Trophoblast cell (in vitro differentiated cells and primary cell): ENCODE data around the gene CEP170.
A peak's percentile ranks its signal among the peaks of the same experiment; 100 is the strongest.

ENCODE experiments used
- DNase-seq, 2 donors: peaks; one replicate each; pipeline ENCODE4 v3.0.0-alpha.2; 2016
- H2AFZ ChIP-seq: 2 replicates; pipeline ENCODE4 v1.6.1; 2013; ENCODE audit warnings: low read length, moderate library complexity, mild to moderate bottlenecking; ENCODE audit not compliant: insufficient read depth, poor library complexity
- H2AK5ac ChIP-seq: 2 replicates; pipeline ENCODE4 v1.6.1; 2013; ENCODE audit warnings: mild to moderate bottlenecking, low read length
- H2BK120ac ChIP-seq: 2 replicates; pipeline ENCODE4 v1.6.1; 2013; ENCODE audit warnings: low read length, mild to moderate bottlenecking, moderate library complexity; ENCODE audit not compliant: insufficient read depth, poor library complexity
- H2BK12ac ChIP-seq: 2 replicates; pipeline ENCODE4 v1.6.1; 2013; ENCODE audit warnings: mild to moderate bottlenecking, low read length, moderate library complexity
- H2BK5ac ChIP-seq: 2 replicates; pipeline ENCODE4 v1.6.1; 2013; ENCODE audit warnings: low read length, low read depth, moderate library complexity, mild to moderate bottlenecking; ENCODE audit not compliant: poor library complexity
- H3K14ac ChIP-seq: 2 replicates; pipeline ENCODE4 v1.6.1; 2013; ENCODE audit warnings: mild to moderate bottlenecking, low read length
- H3K18ac ChIP-seq: 2 replicates; pipeline ENCODE4 v1.6.1; 2013; ENCODE audit warnings: mild to moderate bottlenecking, low read length
- H3K23ac ChIP-seq: 2 replicates; pipeline ENCODE4 v1.6.1; 2013; ENCODE audit warnings: low read length
- H3K27ac ChIP-seq: 2 replicates; pipeline ENCODE4 v1.5.1; 2013; ENCODE audit warnings: low read depth, mild to moderate bottlenecking, inconsistent platforms, low read length, moderate library complexity
- H3K27me3 ChIP-seq: 2 replicates; pipeline ENCODE4 v1.6.1; 2013; ENCODE audit warnings: inconsistent platforms, mild to moderate bottlenecking, low read length, moderate library complexity; ENCODE audit not compliant: insufficient read depth
- H3K36me3 ChIP-seq, 2 experiments: 1 replicate in 1 of 2; 2 replicates in 1 of 2; pipeline ENCODE4 v1.6.1; 2013; ENCODE audit warnings: low read length in 2 of 2, mild to moderate bottlenecking in 2 of 2, moderate library complexity in 1 of 2; ENCODE audit not compliant: insufficient read depth in 2 of 2, control insufficient read depth in 1 of 2
- H3K4ac ChIP-seq: 2 replicates; pipeline ENCODE4 v1.6.1; 2013; ENCODE audit warnings: low read depth, mild to moderate bottlenecking, low read length, moderate library complexity
- H3K4me1 ChIP-seq, 2 experiments: 1 replicate in 1 of 2; 2 replicates in 1 of 2; pipeline ENCODE4 v1.6.1; 2013; ENCODE audit warnings: low read length in 2 of 2, mild to moderate bottlenecking in 2 of 2, moderate library complexity in 1 of 2; ENCODE audit not compliant: insufficient read depth in 2 of 2, control insufficient read depth in 1 of 2
- H3K4me2 ChIP-seq: 2 replicates; pipeline ENCODE4 v1.6.1; 2013; ENCODE audit warnings: inconsistent platforms, mild to moderate bottlenecking, low read length, moderate library complexity
- H3K4me3 ChIP-seq: 2 replicates; pipeline ENCODE4 v1.5.1; 2013; ENCODE audit warnings: mild to moderate bottlenecking, low read depth, low read length, inconsistent platforms
- H3K79me1 ChIP-seq: one replicate; pipeline ENCODE4 v1.6.1; 2013; ENCODE audit warnings: low read length
- H3K79me2 ChIP-seq: 2 replicates; pipeline ENCODE4 v1.6.1; 2013; ENCODE audit warnings: low read length, mild to moderate bottlenecking; ENCODE audit not compliant: control insufficient read depth, insufficient read depth, poor library complexity
- H3K9ac ChIP-seq: 2 replicates; pipeline ENCODE4 v1.6.1; 2013; ENCODE audit warnings: mild to moderate bottlenecking, low read length
- H3K9me3 ChIP-seq: 2 replicates; pipeline ENCODE4 v1.6.1; 2013; ENCODE audit warnings: low read depth, mild to moderate bottlenecking, control low read depth, inconsistent platforms, low read length; ENCODE audit not compliant: insufficient read depth
- H4K12ac ChIP-seq: 2 replicates; pipeline ENCODE4 v1.6.1; 2013; ENCODE audit warnings: low read depth, mild to moderate bottlenecking, low read length, moderate library complexity
- H4K8ac ChIP-seq: 2 replicates; pipeline ENCODE4 v1.6.1; 2013; ENCODE audit warnings: low read depth, mild to moderate bottlenecking, low read length, moderate library complexity
- H4K91ac ChIP-seq: one replicate; pipeline ENCODE4 v1.6.1; 2013; ENCODE audit warnings: low read depth, mild to moderate bottlenecking, low read length, moderate library complexity
- WGBS: extraction: QIAGEN DNeasy Blood & Tissue Kit; methylation state at CpG from one replicate; pipeline ENCODE4 v1.1.7; 2013; ENCODE audit warnings: missing lambda C conversion rate; ENCODE audit not compliant: insufficient read length, insufficient coverage; ENCODE audit errors: extremely low coverage; 5-methylcytosine and 5-hydroxymethylcytosine counted together

Gene CEP170

DNA sequence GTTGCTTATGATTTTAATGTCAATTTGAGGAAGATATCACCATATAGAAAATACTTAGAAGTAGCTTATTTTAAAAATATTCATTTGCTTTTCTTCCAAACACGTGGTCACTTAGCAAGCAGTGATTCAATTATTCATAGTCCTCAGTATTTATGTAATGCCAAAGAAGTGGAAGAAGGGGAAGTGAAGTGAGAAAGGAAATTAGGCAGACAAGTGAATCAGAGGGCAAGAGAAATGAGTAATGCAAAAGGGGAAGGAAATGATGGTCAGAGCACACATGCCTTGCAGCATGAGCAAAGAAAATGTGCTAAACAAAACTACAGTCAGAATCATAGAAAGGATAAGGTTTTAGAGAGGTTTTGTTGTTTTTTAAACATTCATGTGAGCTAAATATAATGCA, 32.6 kb upstream of the CEP170 start:
- Histone ChIP-seq H2BK12ac (no peak overlapping the region), H3K4me2 (no peak overlapping the region), H3K27ac (no peak overlapping the region), H3K4me3 (no peak overlapping the region), H3K9me3 (no peaks in the 10 kb centered on the region), H3K23ac (no peak overlapping the region), H3K79me2 (peaks cover 2% of the 10 kb centered on the region), H2AK5ac (no peak overlapping the region), H4K8ac (no peak overlapping the region), H3K9ac (no peak overlapping the region), H3K27me3 (no peaks in the 10 kb centered on the region), H3K4ac (no peak overlapping the region), H3K18ac (no peak overlapping the region), H4K12ac (no peak overlapping the region), H3K4me1 (peaks cover 2 to 9% of the 10 kb centered on the region in 2 experiments), H2BK120ac (no peak overlapping the region), H4K91ac (no peak overlapping the region), H3K36me3 (peaks cover 0 to 2% of the 10 kb centered on the region in 2 experiments), H3K14ac (no peak overlapping the region), H3K79me1 (peaks cover 9% of the 10 kb centered on the region), H2BK5ac (no peak overlapping the region), H2AFZ (no peak overlapping the region)
- no CpG with 5 or more reads among the region's 1 CpG for WGBS
- DNase-seq = peak in 1 of 2 donors; percentile 31

- Histone ChIP-seq H4K8ac (no peak overlapping the region), H2AFZ (no peak overlapping the region), H3K79me1 (peaks cover 9% of the 10 kb centered on the region), H2AK5ac (no peak overlapping the region), H2BK5ac (no peak overlapping the region), H2BK12ac (no peak overlapping the region), H3K9me3 (no peaks in the 10 kb centered on the region), H3K23ac (no peak overlapping the region), H3K4me1 (peaks cover 2 to 9% of the 10 kb centered on the region in 2 experiments), H2BK120ac (no peak overlapping the region), H3K27ac (no peak overlapping the region), H4K91ac (no peak overlapping the region), H4K12ac (no peak overlapping the region), H3K14ac (no peak overlapping the region), H3K18ac (no peak overlapping the region), H3K4me3 (no peak overlapping the region), H3K79me2 (peaks cover 2% of the 10 kb centered on the region), H3K36me3 (peaks cover 0 to 2% of the 10 kb centered on the region in 2 experiments), H3K4me2 (no peak overlapping the region), H3K4ac (no peak overlapping the region), H3K9ac (no peak overlapping the region), H3K27me3 (no peaks in the 10 kb centered on the region)
- WGBS = no CpG with 5 or more reads among the region's 2 CpGs
- DNase-seq = peak in 1 of 2 donors; percentile 23
These were observed 32.0 kb upstream of the CEP170 start for GRCh38 chr1:243287123-243287460.

DNA sequence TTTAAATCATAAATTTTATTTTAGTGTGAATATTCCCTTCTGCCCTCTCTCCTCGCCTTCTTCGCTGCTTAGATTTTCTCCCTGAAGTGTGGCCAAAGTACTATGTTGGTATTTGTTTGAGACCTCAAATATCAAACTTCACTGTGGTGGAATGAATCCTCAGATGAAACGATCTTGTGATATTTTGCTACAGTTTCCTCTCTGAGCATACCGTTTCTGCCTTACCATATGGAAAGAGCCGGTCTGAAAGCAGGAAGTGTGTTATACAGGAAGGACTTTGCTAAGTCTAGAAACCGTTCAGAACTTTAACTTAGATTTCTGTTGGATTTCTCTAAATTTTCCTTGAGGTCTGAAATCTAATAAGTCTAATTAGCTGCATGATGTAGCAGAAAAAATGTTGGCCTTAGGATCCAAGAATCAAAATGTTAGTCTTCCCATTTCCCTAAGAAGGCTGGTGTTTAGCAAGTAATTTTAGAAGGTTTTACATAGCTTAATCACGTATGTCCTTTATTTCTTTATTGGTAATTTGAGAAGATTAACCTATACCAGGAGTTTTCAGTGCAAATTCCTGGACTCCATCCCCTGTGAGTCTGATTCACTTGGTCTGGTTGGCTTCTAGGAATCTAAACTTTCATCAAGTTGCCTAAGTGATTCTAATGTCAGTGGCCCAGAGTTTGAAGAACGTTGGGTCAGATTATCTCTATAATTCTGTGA, 31.5 kb upstream of the CEP170 start:
- Histone ChIP-seq H3K4me3 (no peak overlapping the region), H3K4ac (no peak overlapping the region), H2AFZ (no peak overlapping the region), H3K4me1 (peaks cover 2 to 9% of the 10 kb centered on the region in 2 experiments), H3K14ac (no peak overlapping the region), H3K27me3 (no peaks in the 10 kb centered on the region), H3K4me2 (no peak overlapping the region), H4K12ac (no peak overlapping the region), H3K27ac (no peak overlapping the region), H3K23ac (no peak overlapping the region), H2BK5ac (no peak overlapping the region), H3K9ac (no peak overlapping the region), H3K9me3 (no peaks in the 10 kb centered on the region), H4K91ac (no peak overlapping the region), H2AK5ac (no peak overlapping the region), H2BK12ac (no peak overlapping the region), H3K18ac (no peak overlapping the region), H2BK120ac (peak overlapping the region; percentile 72), H3K36me3 (peaks cover 3 to 4% of the 10 kb centered on the region in 2 experiments), H3K79me1 (peaks cover 9% of the 10 kb centered on the region), H3K79me2 (peaks cover 2% of the 10 kb centered on the region), H4K8ac (no peak overlapping the region)
- no peak for DNase-seq
- no CpG with 5 or more reads among the region's 8 CpGs for WGBS

GRCh38 chr1:243281672-243282071, 26.6 kb upstream of the CEP170 start:
- H3K4me1 ChIP-seq = peaks cover 2 to 9% of the 10 kb centered on the region in 2 experiments
- H3K27me3 ChIP-seq = no peaks in the 10 kb centered on the region
- no peak overlapping the region for H4K8ac ChIP-seq
- H2BK12ac ChIP-seq = no peak overlapping the region
- no peak overlapping the region for H2BK120ac ChIP-seq
- H3K36me3 ChIP-seq = peaks cover 5 to 6% of the 10 kb centered on the region in 2 experiments
- H4K12ac ChIP-seq = no peak overlapping the region
- H2BK5ac ChIP-seq = no peak overlapping the region
- no peak overlapping the region for H3K4me2 ChIP-seq
- no peak for DNase-seq
- no peaks in the 10 kb centered on the region for H3K9me3 ChIP-seq
- no peak overlapping the region for H3K23ac ChIP-seq
- H3K18ac ChIP-seq = peak overlapping the region; percentile 59
- no peak overlapping the region for H2AFZ ChIP-seq
- H3K9ac ChIP-seq = no peak overlapping the region
- H3K79me1 ChIP-seq = peaks cover 9% of the 10 kb centered on the region
- H3K27ac ChIP-seq = no peak overlapping the region
- H3K4ac ChIP-seq = no peak overlapping the region
- H4K91ac ChIP-seq = no peak overlapping the region
- H2AK5ac ChIP-seq = no peak overlapping the region
- no peak overlapping the region for H3K14ac ChIP-seq
- no peak overlapping the region for H3K4me3 ChIP-seq
- WGBS = no CpG with 5 or more reads among the region's 5 CpGs
- peaks cover 2% of the 10 kb centered on the region for H3K79me2 ChIP-seq
